DLD1 (cell line): ENCODE data around the gene XPR1.
"Not testable (repeated sequence)": the region's sequence is repeated elsewhere in the genome, so short reads cannot be mapped to it uniquely, and the experiment has no call there.

Experiments used
- in situ Hi-C: cut with HindIII; loops from 2 replicates; pipeline ENCODE4 v1.10.0; 2017; ENCODE audit warnings: low sequenced_read_pairs

The XPR1 gene

DNA sequence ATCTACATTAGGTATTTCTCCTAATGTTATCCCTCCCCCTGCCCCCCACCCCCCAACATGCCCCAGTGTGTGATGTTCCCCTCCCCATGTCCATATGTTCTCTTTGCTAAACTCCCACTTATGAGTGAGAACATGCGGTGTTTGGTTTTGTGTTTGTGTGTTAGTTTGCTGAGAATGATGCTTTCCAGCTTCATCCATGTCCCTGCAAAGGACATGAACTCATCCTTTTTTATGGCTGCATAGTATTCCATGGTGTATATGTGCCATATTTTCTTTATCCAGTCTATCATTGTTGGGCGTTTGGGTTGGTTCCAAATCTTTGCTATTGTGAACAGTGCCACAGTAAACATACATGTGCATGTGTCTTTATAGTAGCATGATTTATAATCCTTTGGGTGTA is 199.7 kb downstream of the XPR1 start:
- in situ Hi-C loops, result not testable (repeated sequence)

GRCh38 chr1:180833180-180833579 is 201.4 kb downstream of the XPR1 start:
- in situ Hi-C loops, result not testable (repeated sequence)

GRCh38 chr1:180836449-180836848 is 204.6 kb downstream of the XPR1 start:
- in situ Hi-C loops, result no loop called here

GRCh38 chr1:180837020-180837419 is 205.2 kb downstream of the XPR1 start:
- in situ Hi-C loops, result no loop called here

- in situ Hi-C loops, result no loop called here
These were observed 206.7 kb downstream of the XPR1 start for GRCh38 chr1:180838535-180838934.

DNA sequence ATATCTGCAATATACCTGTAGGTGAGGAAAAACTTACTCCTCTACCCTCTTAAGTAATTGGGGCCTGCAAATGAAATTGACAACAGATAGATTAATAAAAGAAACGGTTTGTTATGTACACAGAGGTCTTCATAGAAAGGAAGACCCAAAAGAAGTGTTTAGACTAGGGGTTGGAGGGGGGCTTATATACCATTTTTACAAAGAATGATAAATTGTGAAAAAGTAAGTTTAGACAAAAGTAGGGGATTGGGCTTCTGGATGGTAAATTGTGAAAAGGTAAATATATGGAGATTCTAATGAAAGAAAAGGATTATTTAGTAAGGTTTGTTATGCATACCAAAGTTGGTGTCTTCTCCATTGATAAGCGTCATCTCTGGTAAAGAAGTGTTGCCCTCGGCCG is 207.7 kb downstream of the XPR1 start:
- in situ Hi-C loops, result no loop called here

GRCh38 chr1:180841415-180841814 is 209.6 kb downstream of the XPR1 start:
- in situ Hi-C loops, result no loop called here

DNA sequence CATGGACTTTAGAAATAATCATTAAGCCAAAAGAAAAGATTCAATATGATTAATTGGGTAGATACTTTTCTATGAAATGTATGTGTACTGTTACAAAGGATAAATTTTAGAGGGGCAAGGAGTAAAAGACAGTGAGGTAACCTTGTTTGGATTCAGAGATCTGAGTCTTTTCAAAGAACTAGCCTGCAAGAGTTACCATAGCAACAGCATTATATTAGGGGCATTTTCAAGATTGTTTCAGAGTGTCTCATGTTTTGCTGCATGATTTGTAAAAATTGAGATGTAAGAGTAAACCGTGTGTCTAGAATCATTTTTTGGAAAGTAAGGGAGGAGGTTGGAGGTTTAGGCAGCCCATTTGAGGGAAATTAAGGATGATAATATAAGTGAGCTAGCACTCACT is 210.2 kb downstream of the XPR1 start:
- in situ Hi-C loops, result no loop called here

DNA sequence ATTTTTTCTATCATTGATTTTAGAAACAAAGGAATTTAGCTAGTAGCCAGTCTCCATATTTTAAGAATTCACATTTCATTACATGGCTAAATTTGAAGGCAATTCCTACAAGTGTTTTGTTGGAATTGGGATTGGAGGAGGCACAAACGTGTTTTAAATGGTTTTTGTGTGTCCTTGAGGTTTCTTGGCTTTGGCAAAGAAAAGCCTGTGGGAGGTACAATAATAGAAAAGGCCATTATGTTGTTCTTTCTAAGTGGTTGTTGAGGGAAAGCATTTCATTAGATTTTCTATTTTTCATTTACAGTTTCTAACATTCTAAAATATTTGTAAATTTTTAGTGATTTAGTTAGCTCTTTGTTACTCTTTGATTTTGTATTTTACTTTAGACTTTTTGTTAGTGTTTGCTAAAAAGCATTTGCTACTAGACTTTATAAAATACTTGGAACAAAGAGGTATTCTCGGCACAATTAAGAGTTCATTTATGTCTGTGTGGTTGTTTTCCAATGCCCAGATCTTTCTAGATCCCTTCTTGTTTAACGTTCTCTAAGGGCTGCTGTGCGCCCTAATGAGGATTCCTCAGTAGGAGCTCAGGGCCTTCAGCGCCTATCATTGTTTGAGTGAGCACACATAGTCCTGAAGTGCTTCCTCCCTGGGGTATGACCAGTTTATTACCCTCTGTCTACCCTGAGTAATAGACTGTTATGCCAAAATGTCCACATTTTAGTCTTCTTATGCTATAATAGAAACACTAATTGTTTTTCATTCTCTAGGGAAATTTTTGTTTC is 210.9 kb downstream of the XPR1 start:
- in situ Hi-C loops, result no loop called here

GRCh38 chr1:180845352-180845751 is 213.5 kb downstream of the XPR1 start:
- in situ Hi-C loops, result no loop called here

- in situ Hi-C loops, result no loop called here
These were observed 216.4 kb downstream of the XPR1 start for GRCh38 chr1:180848191-180848590.

DNA sequence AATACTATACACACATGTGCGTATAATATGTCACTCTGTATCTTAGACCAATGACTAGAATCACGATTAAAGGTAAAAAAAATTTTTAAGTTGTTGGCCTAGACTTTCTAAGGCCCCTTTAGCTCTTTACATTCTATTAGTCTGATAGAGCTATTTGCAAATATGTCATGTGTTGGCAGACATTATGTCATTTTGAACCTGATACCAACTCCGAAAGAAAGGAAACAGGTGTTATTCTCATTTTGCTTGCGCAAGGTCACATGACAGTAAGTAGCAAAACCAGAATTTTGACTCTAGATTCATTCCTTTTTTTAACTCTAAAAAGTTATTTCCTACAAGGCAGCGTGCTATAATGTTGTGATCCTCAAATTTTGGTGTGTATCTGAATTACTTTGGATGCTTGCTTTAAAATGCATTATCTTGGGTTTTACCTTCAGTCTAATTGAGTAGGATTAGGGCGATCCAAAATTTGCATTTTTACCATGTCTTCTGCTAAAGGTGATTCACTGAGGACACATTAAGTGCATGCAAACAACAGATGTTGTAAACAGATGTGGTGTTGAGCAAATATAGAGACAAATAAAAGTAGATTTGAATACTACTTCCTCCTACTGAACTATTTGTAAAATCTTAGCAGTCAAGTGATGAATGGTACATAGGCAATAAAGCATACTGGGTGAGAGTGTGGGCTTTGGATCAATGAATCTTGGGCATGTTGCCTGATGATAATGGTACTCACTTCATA is 217.4 kb downstream of the XPR1 start:
- in situ Hi-C loops, result no loop called here

DNA sequence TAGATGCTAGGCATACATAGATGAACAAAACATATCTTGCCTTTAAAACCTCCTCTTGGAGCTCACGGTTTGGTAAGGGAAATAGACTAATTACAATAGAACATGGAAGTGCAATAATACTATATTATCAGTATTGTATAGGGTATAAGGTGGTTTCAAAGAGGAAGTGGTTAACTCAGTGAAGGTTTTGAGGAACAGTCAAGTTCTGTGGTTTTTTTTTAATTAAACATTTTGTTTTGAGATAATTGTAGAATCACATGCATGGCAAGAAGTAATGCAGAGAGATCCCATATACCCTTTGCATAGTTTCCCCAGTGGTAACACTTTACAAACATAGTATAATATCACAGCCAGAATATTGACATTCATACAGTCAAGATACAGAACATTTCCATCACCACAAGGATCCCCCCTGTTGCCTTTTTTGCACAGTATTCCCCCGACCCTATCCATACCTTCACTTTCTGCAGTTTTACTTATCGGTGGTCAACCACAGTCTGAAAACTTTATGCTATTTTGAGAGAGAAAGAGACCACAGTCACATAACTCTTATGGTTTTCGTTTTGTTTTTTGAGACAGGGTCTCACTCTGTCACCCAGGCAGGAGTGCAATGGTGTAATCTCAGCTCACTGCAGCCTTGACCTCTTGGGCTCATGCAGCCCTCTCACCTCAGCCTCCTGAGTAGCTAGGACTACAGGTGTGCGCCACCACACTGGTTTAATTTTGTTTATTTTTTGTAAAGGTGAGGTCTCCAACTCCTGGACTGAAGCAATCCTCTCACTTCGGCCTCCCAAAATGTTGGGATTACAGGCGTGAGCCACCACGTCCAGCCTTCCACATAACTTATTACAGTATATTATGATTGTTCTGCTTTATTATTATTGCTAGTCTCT is 220.4 kb downstream of the XPR1 start:
- in situ Hi-C loops, result loop anchor here (25.0 kb wide), 1 partner anchor 340 kb away; the partner anchor contains the start of gene ACBD6

- in situ Hi-C loops, result loop anchor here (25.0 kb wide), 1 partner anchor 342 kb away; the partner anchor contains the start of gene ACBD6
These were observed 222.2 kb downstream of the XPR1 start for GRCh38 chr1:180854001-180854400.

GRCh38 chr1:180854456-180854855 is 222.6 kb downstream of the XPR1 start:
- in situ Hi-C loops, result loop anchor here (25.0 kb wide), 1 partner anchor 342 kb away; the partner anchor contains the start of gene ACBD6

DNA sequence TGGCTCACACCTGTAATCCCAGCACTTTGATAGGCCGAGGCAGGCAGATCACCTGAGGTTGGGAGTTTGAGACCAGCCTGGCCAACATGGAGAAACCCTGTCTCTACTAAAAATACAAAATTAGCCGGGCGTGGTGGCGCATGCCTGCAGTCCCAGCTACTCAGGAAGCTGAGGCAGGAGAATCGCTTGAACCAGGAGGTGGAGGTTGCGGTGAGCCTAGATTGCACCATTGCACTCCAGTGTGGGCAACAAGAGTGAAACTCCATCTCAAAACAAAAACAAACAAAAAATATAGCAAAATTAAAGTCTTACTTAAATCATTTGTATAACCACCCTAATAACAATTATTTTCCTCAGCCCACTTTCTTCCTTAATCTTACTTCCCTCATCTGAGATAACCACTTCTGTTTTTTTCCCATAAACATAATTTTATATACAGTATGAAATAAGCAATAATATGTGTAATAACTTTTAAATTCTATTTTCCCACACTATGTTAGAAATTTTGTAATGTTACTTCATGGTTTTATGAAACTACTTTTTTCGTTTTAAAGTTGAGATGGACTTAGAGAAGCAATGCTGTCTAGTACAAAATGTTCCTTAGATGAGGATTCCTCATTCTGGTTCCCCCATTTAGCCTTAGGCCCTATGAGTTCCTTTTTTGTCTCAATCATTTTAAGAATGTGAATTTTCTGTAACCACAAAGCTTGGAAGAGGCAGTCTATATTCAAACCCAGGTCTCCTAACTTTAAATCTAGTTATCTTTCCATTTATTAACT is 226.3 kb downstream of the XPR1 start:
- in situ Hi-C loops, result loop anchor here (25.0 kb wide), 1 partner anchor 346 kb away; the partner anchor contains the start of gene ACBD6

- in situ Hi-C loops, result loop anchor here (25.0 kb wide), 1 partner anchor 347 kb away; the partner anchor contains the start of gene ACBD6
These were observed 227.5 kb downstream of the XPR1 start for GRCh38 chr1:180859306-180859705.

DNA sequence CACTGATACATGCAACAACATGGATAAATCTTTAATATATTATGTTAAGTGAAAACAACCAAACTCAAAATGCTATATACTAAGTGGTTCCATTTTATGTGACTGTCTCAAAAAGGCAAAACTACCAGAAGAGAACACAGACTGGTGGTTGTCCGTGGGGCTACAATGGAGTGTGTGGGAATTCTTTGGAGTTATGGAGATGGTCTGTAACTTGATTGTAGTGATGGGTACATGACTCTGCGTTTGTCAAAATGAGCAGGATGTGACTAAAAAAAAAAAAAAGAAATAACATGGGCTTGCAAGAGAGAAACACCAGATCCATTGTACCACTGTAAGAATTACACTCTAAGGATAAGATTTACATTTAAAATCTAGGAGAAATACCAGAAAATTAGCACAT is 228.7 kb downstream of the XPR1 start:
- in situ Hi-C loops, result loop anchor here (25.0 kb wide), 1 partner anchor 348 kb away; the partner anchor contains the start of gene ACBD6

DNA sequence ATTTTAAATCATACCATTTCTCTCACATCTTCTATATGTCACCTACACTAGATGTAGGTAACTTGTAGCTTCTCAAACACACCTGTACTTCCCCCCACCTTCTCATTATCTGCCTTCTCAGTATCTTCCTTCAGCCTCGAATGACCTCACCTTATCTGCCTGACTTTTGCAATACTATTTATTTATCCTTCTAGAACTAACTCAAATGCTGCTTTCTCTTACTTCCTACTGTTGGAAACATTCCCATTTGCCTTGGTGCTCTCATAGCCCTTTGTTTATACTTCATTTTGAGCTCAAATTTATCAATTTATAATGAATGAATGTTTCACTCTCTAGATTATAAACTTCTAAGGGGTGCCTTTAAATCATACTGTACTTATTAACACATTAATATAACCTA is 230.5 kb downstream of the XPR1 start:
- in situ Hi-C loops, result loop anchor here (25.0 kb wide), 1 partner anchor 350 kb away; the partner anchor contains the start of gene ACBD6
